ENCODE measurements around the gene STRAP.
"Not testable (repeated sequence)": the region's sequence is repeated elsewhere in the genome, so short reads cannot be mapped to it uniquely, and the experiment has no call there.

STRAP gene

DNA sequence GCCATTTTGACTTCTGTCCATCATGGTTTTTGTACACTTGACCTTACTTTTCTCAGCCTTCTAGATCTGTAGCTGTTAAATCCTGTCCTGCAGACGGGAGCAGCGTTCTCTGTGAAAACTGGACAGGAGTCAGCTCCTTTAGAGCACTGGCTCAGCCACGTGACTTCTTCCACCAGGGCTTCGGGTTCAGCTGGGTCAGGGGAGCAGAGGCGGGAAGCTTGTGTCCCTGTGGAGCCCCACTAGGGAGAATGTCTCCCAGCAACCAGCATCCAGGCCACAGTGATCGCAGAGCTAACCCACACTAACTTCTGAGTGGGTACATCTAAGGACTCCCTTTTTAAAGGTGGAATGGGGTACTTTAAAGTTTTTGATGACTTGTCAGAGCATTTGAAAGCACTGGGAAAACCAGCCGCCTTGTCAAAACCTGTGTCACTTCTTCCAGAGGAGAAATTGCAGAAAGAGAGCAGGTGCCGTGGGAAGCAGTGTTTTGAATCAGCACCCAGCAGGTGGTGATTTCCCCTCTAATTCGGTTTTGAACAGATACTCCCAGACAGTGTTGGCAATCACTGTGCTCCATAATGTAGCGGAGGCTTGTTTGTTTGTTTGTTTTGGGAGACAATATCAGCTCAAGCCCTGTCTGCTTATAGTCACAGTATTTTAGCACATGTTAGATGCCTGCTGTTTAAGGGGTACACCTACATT, 46.8 kb downstream of the STRAP start:
- DNase-seq: no peak

DNA sequence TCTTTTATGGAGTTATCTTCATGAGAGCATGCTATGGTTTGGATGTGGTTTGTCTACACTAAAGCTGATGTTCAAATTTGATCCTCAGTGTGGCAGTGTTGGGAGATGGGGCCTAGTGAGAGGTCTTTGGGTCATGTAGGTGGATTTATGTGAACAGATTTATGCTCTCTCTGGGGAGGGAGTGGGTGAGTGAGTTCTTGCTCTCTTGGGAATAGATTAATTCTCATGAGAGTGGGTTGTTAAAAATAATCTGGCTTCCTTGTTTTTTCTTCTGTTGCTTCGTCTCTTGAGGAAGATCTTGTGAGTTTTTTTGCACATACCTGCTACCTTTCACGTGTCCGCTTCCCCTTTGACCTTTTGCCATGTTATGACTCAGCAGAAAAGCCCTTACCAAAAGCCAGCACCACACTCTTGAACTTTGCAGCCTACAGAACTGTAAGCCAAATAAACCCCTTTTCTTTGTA, 49.4 kb downstream of the STRAP start:
- no peak for DNase-seq

DNA sequence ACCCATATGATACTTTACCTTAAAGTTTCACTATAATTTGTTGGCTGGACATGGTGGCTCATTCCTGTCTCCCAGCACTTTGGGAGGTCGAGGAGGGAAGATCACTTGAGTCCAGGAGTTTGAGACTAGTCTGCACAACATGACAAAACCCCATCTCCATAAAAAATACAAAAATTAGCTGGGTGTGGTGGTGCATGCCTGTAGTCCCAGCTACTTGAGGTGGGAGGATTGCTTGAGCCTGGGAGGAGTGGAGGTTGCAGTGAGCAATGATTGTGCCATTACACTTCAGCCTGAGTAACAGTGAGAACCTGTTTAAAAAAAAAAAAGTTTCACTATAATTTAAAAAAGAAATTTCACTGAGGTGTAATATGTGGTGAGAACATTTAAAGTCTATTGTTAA, 50.1 kb downstream of the STRAP start:
- no peak for DNase-seq

DNA sequence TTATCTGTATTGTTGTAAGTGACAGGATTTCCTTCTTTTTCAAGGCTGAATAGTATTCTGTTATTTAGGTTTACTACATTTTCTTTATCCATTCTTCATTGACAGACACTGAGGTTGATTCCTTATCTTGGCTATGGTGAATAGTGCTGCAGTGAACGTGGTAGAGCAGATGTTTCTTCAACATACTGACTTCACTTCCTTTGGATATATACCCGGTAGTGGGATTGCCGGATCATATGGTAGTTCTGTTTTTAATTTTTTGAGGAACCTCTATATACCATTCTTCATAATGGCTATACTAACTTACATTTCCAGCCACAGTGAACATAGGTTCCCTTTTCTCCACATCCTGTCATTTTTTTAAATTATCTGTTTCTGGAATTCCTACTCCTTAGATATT, 50.8 kb downstream of the STRAP start:
- no peak for DNase-seq

DNA sequence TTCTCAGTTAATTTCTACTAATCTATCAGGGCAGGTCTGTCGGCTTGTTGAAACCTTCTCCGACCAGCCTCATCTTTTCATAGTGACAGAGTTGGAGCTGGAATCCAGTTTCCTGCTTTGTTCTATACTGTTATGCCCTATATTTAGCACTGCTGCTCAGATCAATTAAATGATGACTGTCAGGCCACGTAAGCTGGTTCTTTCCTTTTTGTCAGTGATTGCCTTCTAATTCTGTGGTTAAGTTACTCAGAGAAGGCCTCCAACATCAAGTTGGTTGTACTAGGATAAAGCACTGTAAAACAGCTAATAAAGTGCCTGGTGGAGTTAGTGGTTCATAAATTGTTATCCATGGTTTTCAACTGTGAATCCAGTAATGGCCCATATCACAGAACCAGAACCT, 51.6 kb downstream of the STRAP start:
- no peak for DNase-seq

DNA sequence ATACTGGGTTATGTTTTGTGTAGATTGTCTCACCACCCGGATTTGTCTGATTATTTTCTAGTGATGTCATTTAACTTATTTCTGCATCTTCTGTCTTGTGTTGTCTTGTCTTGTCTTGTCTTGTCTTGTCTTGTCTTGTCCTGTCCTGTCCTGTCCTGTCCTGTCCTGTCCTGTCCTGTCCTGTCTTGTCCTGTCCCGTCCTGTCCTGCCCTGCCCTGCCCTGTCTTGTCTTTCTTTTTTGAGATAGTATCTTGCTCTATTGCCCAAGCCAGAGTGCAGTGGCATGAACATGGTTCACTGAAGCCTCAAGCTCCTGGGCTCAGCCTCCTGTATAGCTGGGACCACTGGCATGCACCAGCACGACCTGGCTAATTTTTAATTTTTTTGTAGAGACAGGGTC, 54.6 kb downstream of the STRAP start:
- DNase-seq: no peak

DNA sequence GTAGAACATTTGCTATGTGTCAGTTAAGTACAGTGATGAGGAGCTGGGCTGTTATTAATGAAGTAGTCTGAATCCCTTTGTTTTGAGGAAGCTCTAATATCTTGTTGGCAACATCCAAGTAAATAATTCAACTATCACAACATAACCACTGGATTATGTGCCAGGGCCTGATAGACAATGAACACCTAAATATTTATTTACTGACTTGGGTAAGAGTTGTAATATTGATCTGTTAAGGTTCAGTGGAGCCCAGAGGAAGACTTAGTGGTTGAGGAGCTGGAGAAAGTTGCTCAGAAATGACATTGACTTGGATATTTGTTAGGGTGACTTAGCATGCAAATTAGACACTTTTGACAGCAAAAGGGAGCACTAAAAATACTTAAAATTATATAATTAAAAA, 55.7 kb downstream of the STRAP start:
- no peak for DNase-seq

DNA sequence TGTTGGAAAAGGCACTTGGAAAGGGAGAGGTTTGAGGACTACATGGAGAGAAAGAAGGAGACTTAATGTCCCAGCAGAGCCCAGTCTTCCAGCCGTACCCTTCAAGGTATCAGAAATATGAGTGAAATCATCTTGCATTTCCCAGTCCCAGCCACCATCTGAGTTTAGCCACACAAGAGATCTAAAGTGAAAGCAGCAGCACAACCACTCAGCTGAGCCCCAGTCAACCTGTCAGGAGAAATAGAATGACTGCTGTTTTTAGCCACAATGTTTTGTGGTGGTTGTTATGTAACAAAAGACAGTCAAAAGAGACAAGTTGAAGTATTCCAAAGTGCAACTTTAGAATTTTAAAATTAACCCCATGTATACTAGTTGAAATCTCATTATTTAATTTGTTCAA, 56.9 kb downstream of the STRAP start:
- no peak for DNase-seq

DNA sequence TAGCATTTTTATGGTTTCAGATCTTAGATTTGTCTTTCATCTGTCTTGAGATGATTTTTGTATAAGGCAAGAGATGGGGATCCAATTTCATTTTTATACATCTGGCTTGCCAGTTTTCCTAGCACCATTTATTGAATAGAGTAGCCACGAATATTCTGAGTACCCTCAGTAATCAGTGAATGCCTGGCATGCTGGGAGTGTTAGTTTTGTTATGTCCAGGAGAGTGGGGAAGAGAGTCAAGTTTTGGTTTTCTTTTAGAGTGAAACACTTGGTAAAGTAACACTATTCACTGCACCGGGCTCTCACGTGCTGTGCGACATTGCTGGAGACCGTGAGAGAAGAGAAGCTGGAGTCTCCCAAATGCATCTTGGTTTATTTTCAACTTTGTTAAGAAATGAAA, 60.3 kb downstream of the STRAP start:
- no peak for DNase-seq

DNA sequence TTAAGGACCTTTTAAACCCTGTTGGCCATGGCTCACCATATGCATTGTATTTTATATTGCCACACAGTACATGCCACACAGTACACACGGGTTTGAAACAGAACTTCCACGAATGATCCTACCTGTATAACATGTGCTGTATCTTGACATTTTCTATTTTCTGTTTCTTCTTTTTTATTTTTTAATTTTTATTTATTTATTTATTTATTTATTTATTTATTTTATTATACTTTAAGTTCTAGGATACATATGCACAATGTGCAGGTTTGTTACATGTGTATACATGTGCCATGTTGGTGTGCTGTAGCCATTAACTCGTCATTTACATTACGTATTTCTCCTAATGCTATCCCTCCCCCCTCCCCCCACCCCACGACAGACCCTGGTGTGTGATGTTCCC, 61.3 kb downstream of the STRAP start:
- DNase-seq: not testable (repeated sequence)

DNA sequence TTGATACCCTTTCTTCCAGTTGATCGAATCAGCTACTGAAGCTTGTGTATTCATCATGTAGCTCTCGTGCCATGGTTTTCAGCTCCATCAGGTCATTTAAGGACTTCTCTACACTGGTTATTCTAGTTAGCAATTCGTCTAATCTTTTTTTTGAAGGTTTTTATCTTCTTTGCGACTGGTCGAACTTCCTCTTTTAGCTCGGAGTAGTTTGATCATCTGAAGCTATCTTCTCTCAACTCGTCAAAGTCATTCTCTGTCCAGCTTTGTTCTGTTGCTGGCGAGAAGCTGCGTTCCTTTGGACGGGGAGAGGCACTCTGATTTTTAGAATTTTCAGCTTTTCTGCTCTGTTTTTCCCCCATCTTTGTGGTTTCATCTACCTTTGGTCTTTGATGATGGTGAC, 66.3 kb downstream of the STRAP start:
- not testable (repeated sequence) for DNase-seq
